Keratinocyte (primary cell): ENCODE measurements around the gene ASS1. TPM values are rescaled to one million over a fixed set of nuclear protein-coding genes. Genes with fewer than 3 reads are reported as not detected.

Source experiments
- DNase-seq: peaks from one replicate; pipeline ENCODE4 v3.0.0-alpha.2; 2011; ENCODE audit warnings: low read depth, missing footprints, low spot score
- FAIRE-seq: peaks from 2 replicates; lab custom pipeline; 2011; peaks lifted over from hg19 to GRCh38; lab: Jason Lieb, UNC
- H2AFZ ChIP-seq: 2 replicates; pipeline ENCODE4 v1.6.0; 2012; ENCODE audit warnings: low read length, control low read depth, inconsistent platforms; ENCODE audit not compliant: control insufficient read depth
- H3K27ac ChIP-seq: 2 replicates; pipeline ENCODE4 v1.5.1; 2011; ENCODE audit warnings: low read length; ENCODE audit not compliant: control insufficient read depth, insufficient read depth
- H3K27me3 ChIP-seq: 3 replicates; pipeline ENCODE4 v1.6.0; 2011; ENCODE audit warnings: low read length; ENCODE audit not compliant: control insufficient read depth, insufficient read depth; ENCODE audit errors: extremely low read depth
- H3K36me3 ChIP-seq, 2 experiments: 2 replicates in 1 of 2; 3 replicates in 1 of 2; pipeline ENCODE4 v1.5.1; 2011; ENCODE audit warnings: low read length in 2 of 2, mild to moderate bottlenecking in 1 of 2; ENCODE audit not compliant: control insufficient read depth in 2 of 2, insufficient read depth in 2 of 2; ENCODE audit errors: extremely low read depth in 1 of 2
- H3K4me1 ChIP-seq: 3 replicates; pipeline ENCODE4 v1.5.1; 2011; ENCODE audit warnings: low read length; ENCODE audit not compliant: control insufficient read depth, insufficient read depth; ENCODE audit errors: extremely low read depth
- H3K4me2 ChIP-seq: 3 replicates; pipeline ENCODE4 v1.6.0; 2011; ENCODE audit warnings: low read depth, low read length; ENCODE audit not compliant: control insufficient read depth, insufficient read depth; ENCODE audit errors: extremely low read depth
- H3K4me3 ChIP-seq, 3 experiments: fragments of 200-600 bp in 1 of 3; sonication (generic) in 1 of 3; 2 replicates in 2 of 3; 3 replicates in 1 of 3; pipeline ENCODE4 v1.5.1; 2011 to 2016; ENCODE audit warnings: low read length in 3 of 3, mild to moderate bottlenecking in 3 of 3, control low read depth in 2 of 3, inconsistent platforms in 1 of 3, low read depth in 1 of 3, mixed read lengths in 1 of 3, mixed run types in 1 of 3, moderate library complexity in 1 of 3; ENCODE audit not compliant: control insufficient read depth in 2 of 3, insufficient read depth in 2 of 3; ENCODE audit errors: extremely low read depth in 1 of 3
- H3K79me2 ChIP-seq: 2 replicates; pipeline ENCODE4 v1.6.0; 2012; ENCODE audit warnings: low read length; ENCODE audit not compliant: control insufficient read depth, insufficient read depth
- H3K9ac ChIP-seq: 3 replicates; pipeline ENCODE4 v1.6.0; 2011; ENCODE audit warnings: low read length; ENCODE audit not compliant: control insufficient read depth, insufficient read depth; ENCODE audit errors: extremely low read depth
- H3K9me1 ChIP-seq: 3 replicates; pipeline ENCODE4 v1.6.0; 2011; ENCODE audit warnings: low read length; ENCODE audit not compliant: control insufficient read depth, insufficient read depth; ENCODE audit errors: extremely low read depth
- H3K9me3 ChIP-seq: 2 replicates; pipeline ENCODE4 v1.5.1; 2012; ENCODE audit warnings: low read depth, low read length; ENCODE audit not compliant: control insufficient read depth
- H4K20me1 ChIP-seq: 3 replicates; pipeline ENCODE4 v1.6.0; 2011; ENCODE audit warnings: low read length; ENCODE audit not compliant: control insufficient read depth, insufficient read depth; ENCODE audit errors: extremely low read depth
- EZH2 ChIP-seq: IDR thresholded peaks from one replicate; pipeline ENCODE4 v1.6.1; 2012; ENCODE audit warnings: inconsistent platforms, mild to moderate bottlenecking, low read length, moderate library complexity
- dilution Hi-C: fragments of 300-500 bp; cut with MboI; formaldehyde crosslinking; loops from one replicate; pipeline ENCODE4 v1.7.0; 2020; ENCODE audit warnings: low sequenced_read_pairs; ENCODE audit not compliant: extremely low pct_ligation_motif_present
- polyA plus RNA-seq, 5 experiments: library from polyadenylated mRNA; depleted of rRNA in 3 of 5; stranded (reverse) in 3 of 5; stranded (forward) in 1 of 5; unstranded in 1 of 5; fragments of >200 nt; gene quantifications; 1 replicate in 1 of 5; 2 replicates in 3 of 5; 3 replicates in 1 of 5; pipeline versions ENCODE4 v1.2.1 to v1.2.3, GENCODE V29; 2011 to 2012; ENCODE audit warnings: missing spikeins in 2 of 5, low read depth in 1 of 5, low replicate concordance in 1 of 5
- TF ChIP-seq, protein P1 (sequence below), 3 experiments: IDR thresholded peaks in 1 of 3; conservative IDR thresholded peaks in 1 of 3; optimal IDR thresholded peaks in 1 of 3; 2 replicates in 2 of 3; 3 replicates in 1 of 3; pipeline versions ENCODE3 to v1.5.1; 2011; ENCODE audit warnings: low read length in 3 of 3, mild to moderate bottlenecking in 3 of 3, moderate library complexity in 2 of 3, control low read depth in 1 of 3, inconsistent platforms in 1 of 3; ENCODE audit not compliant: insufficient read depth in 2 of 3; ENCODE audit errors: extremely low read depth in 1 of 3

ASS1 gene
- polyA plus RNA-seq, 1 donor (not counting 4 experiments of a cell fraction or from before 2014, with no cell fraction given), result 52.4 TPM

DNA sequence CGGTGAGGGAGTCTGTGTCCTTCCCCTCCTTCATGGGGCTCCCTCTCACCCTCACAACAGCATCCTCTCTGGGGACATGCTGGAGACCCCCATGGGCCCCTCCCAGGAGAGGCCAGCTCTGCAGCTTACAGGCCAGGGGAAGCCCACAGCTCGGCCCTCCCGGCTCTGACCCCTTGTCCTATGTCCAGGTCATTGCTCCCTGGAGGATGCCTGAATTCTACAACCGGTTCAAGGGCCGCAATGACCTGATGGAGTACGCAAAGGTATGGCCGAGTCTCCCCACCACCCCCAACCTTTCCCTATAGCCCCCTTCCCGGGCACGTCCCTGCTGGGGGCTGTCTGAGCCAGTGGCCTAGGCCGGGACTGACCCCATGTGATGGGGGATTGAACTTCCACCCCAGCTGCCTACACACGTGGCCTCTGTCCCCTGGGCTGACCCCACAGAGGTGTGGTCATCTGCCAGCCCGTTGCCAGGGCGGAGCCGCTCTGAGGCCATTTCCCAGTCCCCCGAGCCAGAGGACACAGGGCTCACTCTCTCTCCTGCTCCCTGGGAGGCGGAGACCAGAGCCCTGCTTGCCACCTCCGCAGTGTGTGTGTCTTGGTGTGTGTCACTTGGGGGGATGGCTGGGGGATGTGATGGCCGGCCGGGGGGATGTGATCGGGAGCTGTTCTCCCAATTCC is 21.9 kb downstream of the ASS1 start:
- dilution Hi-C loops, result no loop called here

DNA sequence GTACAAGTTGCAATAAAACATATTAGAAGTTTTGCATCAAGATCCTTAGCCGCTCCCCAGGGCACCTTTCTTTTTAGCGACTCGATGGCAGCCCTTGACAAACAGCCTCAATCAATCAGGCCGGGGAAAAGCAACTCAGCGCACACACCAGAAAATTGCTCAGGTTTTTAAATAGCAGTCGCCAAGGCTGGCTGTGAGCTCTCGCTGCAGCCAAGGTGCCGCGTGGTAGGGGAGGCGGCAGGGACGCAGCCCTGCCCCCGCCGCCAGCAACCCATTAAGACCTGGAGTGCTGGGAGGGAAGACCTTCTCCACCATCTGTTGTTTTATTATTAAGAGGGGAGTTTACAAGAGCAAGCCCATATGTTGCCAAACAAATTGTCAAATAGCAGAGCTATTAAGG is 22.6 kb downstream of the ASS1 start:
- no peaks in the 10 kb centered on the region for H3K9me3 ChIP-seq
- no peak overlapping the region for H2AFZ ChIP-seq
- no peaks in the 10 kb centered on the region for H3K79me2 ChIP-seq
- H3K9ac ChIP-seq, result no peak overlapping the region
- FAIRE-seq, result no peak
- H3K4me3 ChIP-seq, result no peak overlapping the region
- no peaks in the 10 kb centered on the region for H3K4me1 ChIP-seq
- H3K9me1 ChIP-seq, result no peaks in the 10 kb centered on the region
- H3K36me3 ChIP-seq, result no peaks in the 10 kb centered on the region
- no peak for DNase-seq
- H3K4me2 ChIP-seq, result no peak overlapping the region
- no peaks in the 10 kb centered on the region for H4K20me1 ChIP-seq
- no peak overlapping the region for H3K27ac ChIP-seq
- H3K27me3 ChIP-seq, result peaks cover 3% of the 10 kb centered on the region
- dilution Hi-C loops, result no loop called here
- TF ChIP-seq EZH2, result no peak
- TF ChIP-seq, protein P1, sequence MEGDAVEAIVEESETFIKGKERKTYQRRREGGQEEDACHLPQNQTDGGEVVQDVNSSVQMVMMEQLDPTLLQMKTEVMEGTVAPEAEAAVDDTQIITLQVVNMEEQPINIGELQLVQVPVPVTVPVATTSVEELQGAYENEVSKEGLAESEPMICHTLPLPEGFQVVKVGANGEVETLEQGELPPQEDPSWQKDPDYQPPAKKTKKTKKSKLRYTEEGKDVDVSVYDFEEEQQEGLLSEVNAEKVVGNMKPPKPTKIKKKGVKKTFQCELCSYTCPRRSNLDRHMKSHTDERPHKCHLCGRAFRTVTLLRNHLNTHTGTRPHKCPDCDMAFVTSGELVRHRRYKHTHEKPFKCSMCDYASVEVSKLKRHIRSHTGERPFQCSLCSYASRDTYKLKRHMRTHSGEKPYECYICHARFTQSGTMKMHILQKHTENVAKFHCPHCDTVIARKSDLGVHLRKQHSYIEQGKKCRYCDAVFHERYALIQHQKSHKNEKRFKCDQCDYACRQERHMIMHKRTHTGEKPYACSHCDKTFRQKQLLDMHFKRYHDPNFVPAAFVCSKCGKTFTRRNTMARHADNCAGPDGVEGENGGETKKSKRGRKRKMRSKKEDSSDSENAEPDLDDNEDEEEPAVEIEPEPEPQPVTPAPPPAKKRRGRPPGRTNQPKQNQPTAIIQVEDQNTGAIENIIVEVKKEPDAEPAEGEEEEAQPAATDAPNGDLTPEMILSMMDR (optimal IDR thresholded peaks at IDR 0.05 in 1 of 3, IDR thresholded peaks at IDR 0.05 in 1 of 3, conservative IDR thresholded peaks at IDR 0.05 in 1 of 3; ENCODE audit: extremely low read depth in 1 of 3, insufficient read depth in 2 of 3, low read length in 3 of 3), result no peak

More for the DNA sequence above, 21.9 kb downstream of the ASS1 start:
- H3K9me3 ChIP-seq, result no peaks in the 10 kb centered on the region
- peaks cover 3% of the 10 kb centered on the region for H3K27me3 ChIP-seq
- no peak overlapping the region for H3K9ac ChIP-seq
- no peaks in the 10 kb centered on the region for H3K79me2 ChIP-seq
- no peaks in the 10 kb centered on the region for H3K4me1 ChIP-seq
- TF ChIP-seq, protein P1 (optimal IDR thresholded peaks at IDR 0.05 in 1 of 3, IDR thresholded peaks at IDR 0.05 in 1 of 3, conservative IDR thresholded peaks at IDR 0.05 in 1 of 3; ENCODE audit: extremely low read depth in 1 of 3, insufficient read depth in 2 of 3, low read length in 3 of 3), result no peak
- TF ChIP-seq EZH2, result no peak
- no peaks in the 10 kb centered on the region for H3K36me3 ChIP-seq
- no peak overlapping the region for H3K27ac ChIP-seq
- H4K20me1 ChIP-seq, result no peaks in the 10 kb centered on the region
- no peak overlapping the region for H3K4me2 ChIP-seq
- H3K9me1 ChIP-seq, result no peaks in the 10 kb centered on the region
- no peak overlapping the region for H3K4me3 ChIP-seq
- DNase-seq, result no peak
- no peak overlapping the region for H2AFZ ChIP-seq
- no peak for FAIRE-seq
